ENCODE measurements around the gene C1QTNF7. TPM values are rescaled to one million over a fixed set of nuclear protein-coding genes. Genes with fewer than 3 reads are reported as not detected.

C1QTNF7 gene
- polyA plus RNA-seq, 1 donor: 3.1 TPM

GRCh38 chr4:15413010-15413622 is 14.7 kb upstream of the C1QTNF7 start:
- no peak for DNase-seq
- no peaks in the 10 kb centered on the region for H3K27me3 ChIP-seq (ENCODE audit: control insufficient read depth, insufficient read depth, low read length)
- WGBS (ENCODE audit: insufficient coverage, low lambda C conversion rate): 89% methylated on average over 3 of the region's 6 CpGs
- H3K9me3 ChIP-seq (ENCODE audit: control insufficient read depth, low read depth, low read length): no peaks in the 10 kb centered on the region
- no peak overlapping the region for H3K4me3 ChIP-seq (ENCODE audit: low read length)
- H3K27ac ChIP-seq (ENCODE audit: low read length): no peak overlapping the region
- H3K4me1 ChIP-seq (ENCODE audit: control insufficient read depth, insufficient read depth, low read length): no peaks in the 10 kb centered on the region
- H3K36me3 ChIP-seq (ENCODE audit: control insufficient read depth, insufficient read depth, low read length): no peaks in the 10 kb centered on the region

DNA sequence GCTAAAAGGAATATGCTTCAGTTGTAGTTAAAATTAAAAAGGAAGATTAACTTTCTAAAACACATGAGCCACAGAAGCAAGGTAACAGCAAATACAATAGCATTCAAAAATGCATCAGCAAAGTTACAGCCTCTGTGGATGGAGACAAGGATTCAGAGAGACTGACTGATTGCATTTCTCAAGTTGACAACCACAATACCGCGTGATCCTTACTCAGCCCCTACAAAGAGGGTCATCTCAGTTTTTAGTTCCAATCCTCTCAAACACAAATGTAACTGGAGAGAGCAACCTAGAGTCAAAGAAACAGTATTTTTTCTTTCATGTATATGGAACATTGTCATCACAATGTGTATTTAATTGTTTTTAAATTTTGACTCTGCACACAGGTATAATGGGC is 14.2 kb upstream of the C1QTNF7 start:
- H3K4me3 ChIP-seq (ENCODE audit: low read length): no peak overlapping the region
- no peak for DNase-seq
- no CpG with 5 or more reads among the region's 2 CpGs for WGBS (ENCODE audit: insufficient coverage, low lambda C conversion rate)
- no peak overlapping the region for H3K27ac ChIP-seq (ENCODE audit: low read length)
- H3K36me3 ChIP-seq (ENCODE audit: control insufficient read depth, insufficient read depth, low read length): no peaks in the 10 kb centered on the region
- no peaks in the 10 kb centered on the region for H3K27me3 ChIP-seq (ENCODE audit: control insufficient read depth, insufficient read depth, low read length)
- H3K9me3 ChIP-seq (ENCODE audit: control insufficient read depth, low read depth, low read length): no peaks in the 10 kb centered on the region
- H3K4me1 ChIP-seq (ENCODE audit: control insufficient read depth, insufficient read depth, low read length): no peaks in the 10 kb centered on the region

DNA sequence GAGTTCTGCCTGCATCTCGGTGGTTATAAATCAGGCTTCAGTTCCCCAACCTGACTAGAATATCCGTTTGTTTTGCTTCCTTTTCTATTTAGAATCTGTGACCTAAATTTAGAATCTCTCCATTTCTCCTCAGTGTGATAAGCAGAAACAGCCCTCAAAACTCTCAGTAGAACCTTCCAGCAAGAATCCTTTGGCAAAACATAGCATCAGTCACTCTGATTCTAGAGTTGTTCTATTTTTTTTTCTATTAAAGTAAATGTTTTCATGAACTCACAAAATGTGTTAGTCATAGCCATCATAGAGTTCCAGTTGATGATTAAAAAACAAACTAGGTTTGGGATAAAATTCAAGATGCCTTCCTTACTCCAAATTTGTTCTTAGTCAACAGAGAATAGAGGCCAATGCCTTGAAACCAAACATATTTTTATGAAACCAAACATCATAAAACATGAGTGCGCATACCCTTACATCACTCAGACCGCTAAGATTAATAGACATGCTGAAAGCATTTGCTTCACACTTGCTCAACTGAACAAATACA is 13.2 kb upstream of the C1QTNF7 start:
- no peaks in the 10 kb centered on the region for H3K27me3 ChIP-seq (ENCODE audit: control insufficient read depth, insufficient read depth, low read length)
- H3K27ac ChIP-seq (ENCODE audit: low read length): no peak overlapping the region
- H3K36me3 ChIP-seq (ENCODE audit: control insufficient read depth, insufficient read depth, low read length): no peaks in the 10 kb centered on the region
- WGBS (ENCODE audit: insufficient coverage, low lambda C conversion rate): 80% methylated on average over 2 of the region's 4 CpGs
- H3K4me1 ChIP-seq (ENCODE audit: control insufficient read depth, insufficient read depth, low read length): no peaks in the 10 kb centered on the region
- no peak for DNase-seq
- H3K9me3 ChIP-seq (ENCODE audit: control insufficient read depth, low read depth, low read length): no peaks in the 10 kb centered on the region
- no peak overlapping the region for H3K4me3 ChIP-seq (ENCODE audit: low read length)

GRCh38 chr4:15416357-15417232 is 11.2 kb upstream of the C1QTNF7 start:
- WGBS (ENCODE audit: insufficient coverage, low lambda C conversion rate): no CpG with 5 or more reads among the region's 6 CpGs
- Histone ChIP-seq H3K27me3 (ENCODE audit: control insufficient read depth, insufficient read depth, low read length) (no peaks in the 10 kb centered on the region), H3K9me3 (ENCODE audit: control insufficient read depth, low read depth, low read length) (no peaks in the 10 kb centered on the region), H3K4me1 (ENCODE audit: control insufficient read depth, insufficient read depth, low read length) (no peaks in the 10 kb centered on the region), H3K27ac (ENCODE audit: low read length) (no peak overlapping the region), H3K36me3 (ENCODE audit: control insufficient read depth, insufficient read depth, low read length) (no peaks in the 10 kb centered on the region), H3K4me3 (ENCODE audit: low read length) (no peak overlapping the region)
- DNase-seq: no peak

DNA sequence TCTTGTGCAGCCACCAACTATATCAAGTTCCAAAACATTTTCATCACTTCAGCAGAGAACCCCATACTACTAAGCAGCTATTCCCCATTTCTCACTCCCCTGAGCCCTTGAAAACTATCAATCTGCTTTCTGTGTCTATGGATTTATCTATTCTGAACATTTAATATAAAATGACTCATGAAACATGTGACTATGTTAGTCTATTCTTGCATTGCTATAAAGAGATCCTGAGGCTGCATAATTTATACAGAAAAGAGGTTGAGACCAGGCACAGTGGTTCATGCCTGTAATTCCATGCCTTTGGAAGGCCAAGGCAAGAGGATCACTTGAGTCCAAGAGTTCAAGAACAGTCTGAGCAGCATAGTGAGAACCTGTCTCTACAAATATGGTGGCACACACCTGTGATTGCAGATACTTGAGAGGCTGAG is 10.6 kb upstream of the C1QTNF7 start:
- Histone ChIP-seq H3K27ac (ENCODE audit: low read length) (no peak overlapping the region), H3K4me1 (ENCODE audit: control insufficient read depth, insufficient read depth, low read length) (no peaks in the 10 kb centered on the region), H3K9me3 (ENCODE audit: control insufficient read depth, low read depth, low read length) (no peaks in the 10 kb centered on the region), H3K27me3 (ENCODE audit: control insufficient read depth, insufficient read depth, low read length) (no peaks in the 10 kb centered on the region), H3K36me3 (ENCODE audit: control insufficient read depth, insufficient read depth, low read length) (no peaks in the 10 kb centered on the region), H3K4me3 (ENCODE audit: low read length) (no peak overlapping the region)
- no peak for DNase-seq

- Histone ChIP-seq H3K9me3 (ENCODE audit: control insufficient read depth, low read depth, low read length) (no peaks in the 10 kb centered on the region), H3K27me3 (ENCODE audit: control insufficient read depth, insufficient read depth, low read length) (no peaks in the 10 kb centered on the region), H3K27ac (ENCODE audit: low read length) (no peak overlapping the region), H3K36me3 (ENCODE audit: control insufficient read depth, insufficient read depth, low read length) (no peaks in the 10 kb centered on the region), H3K4me1 (ENCODE audit: control insufficient read depth, insufficient read depth, low read length) (no peaks in the 10 kb centered on the region), H3K4me3 (ENCODE audit: low read length) (no peak overlapping the region)
- no CpG with 5 or more reads among the region's 2 CpGs for WGBS (ENCODE audit: insufficient coverage, low lambda C conversion rate)
- no peak for DNase-seq
Measured at GRCh38 chr4:15418956-15419355, 8.9 kb upstream of the C1QTNF7 start.

DNA sequence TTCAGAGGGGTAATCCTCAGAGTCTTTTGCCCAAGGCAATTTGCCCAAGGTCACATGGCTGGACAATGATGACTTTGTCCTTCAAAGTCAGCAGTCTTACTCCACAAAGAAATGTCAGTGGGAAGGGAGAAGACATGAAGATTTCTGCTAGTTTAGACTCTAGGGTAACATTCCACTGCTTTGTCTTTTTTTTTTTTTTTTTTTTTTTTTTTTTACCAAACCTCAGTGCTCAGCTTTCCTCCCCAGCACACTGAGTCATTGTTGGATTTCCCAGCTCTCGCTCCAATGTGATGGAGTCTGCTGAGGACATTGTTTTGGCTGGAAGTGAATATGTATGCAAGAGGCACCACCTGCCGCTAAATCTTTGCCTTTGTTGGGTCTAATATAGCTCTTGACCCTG is 7.2 kb upstream of the C1QTNF7 start:
- DNase-seq: no peak
- WGBS (ENCODE audit: insufficient coverage, low lambda C conversion rate): no CpG with 5 or more reads among the region's 2 CpGs
- Histone ChIP-seq H3K9me3 (ENCODE audit: control insufficient read depth, low read depth, low read length) (no peaks in the 10 kb centered on the region), H3K4me1 (ENCODE audit: control insufficient read depth, insufficient read depth, low read length) (no peaks in the 10 kb centered on the region), H3K4me3 (ENCODE audit: low read length) (no peak overlapping the region), H3K27me3 (ENCODE audit: control insufficient read depth, insufficient read depth, low read length) (no peaks in the 10 kb centered on the region), H3K36me3 (ENCODE audit: control insufficient read depth, insufficient read depth, low read length) (no peaks in the 10 kb centered on the region), H3K27ac (ENCODE audit: low read length) (no peak overlapping the region)

GRCh38 chr4:15423285-15423711 is 4.5 kb upstream of the C1QTNF7 start:
- Histone ChIP-seq H3K4me3 (ENCODE audit: low read length) (no peak overlapping the region), H3K36me3 (ENCODE audit: control insufficient read depth, insufficient read depth, low read length) (no peaks in the 10 kb centered on the region), H3K27me3 (ENCODE audit: control insufficient read depth, insufficient read depth, low read length) (no peaks in the 10 kb centered on the region), H3K4me1 (ENCODE audit: control insufficient read depth, insufficient read depth, low read length) (no peaks in the 10 kb centered on the region), H3K9me3 (ENCODE audit: control insufficient read depth, low read depth, low read length) (no peaks in the 10 kb centered on the region), H3K27ac (ENCODE audit: low read length) (no peak overlapping the region)
- DNase-seq: no peak
- no CpG with 5 or more reads among the region's 5 CpGs for WGBS (ENCODE audit: insufficient coverage, low lambda C conversion rate)

DNA sequence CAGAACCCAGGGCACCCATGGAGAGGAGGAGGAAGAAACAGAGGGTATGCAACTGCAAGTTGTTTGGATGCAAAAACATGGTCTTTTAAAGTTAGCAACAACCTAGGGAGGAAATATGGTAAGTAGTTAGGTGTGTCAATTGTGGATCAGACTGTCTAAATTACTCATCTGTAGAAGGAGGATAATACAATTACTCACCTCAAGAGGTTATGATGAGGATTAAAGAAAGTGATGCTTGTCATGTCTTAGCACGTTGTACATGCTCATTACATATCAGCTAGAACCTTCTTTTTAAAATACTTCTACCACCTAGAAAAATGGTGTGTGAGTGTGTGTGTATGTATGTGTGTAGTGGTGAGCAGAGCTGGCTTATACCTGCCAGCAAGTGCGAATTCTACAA is 2.3 kb upstream of the C1QTNF7 start:
- H3K4me3 ChIP-seq (ENCODE audit: low read length): no peak overlapping the region
- no peaks in the 10 kb centered on the region for H3K36me3 ChIP-seq (ENCODE audit: control insufficient read depth, insufficient read depth, low read length)
- H3K27ac ChIP-seq (ENCODE audit: low read length): no peak overlapping the region
- no peaks in the 10 kb centered on the region for H3K27me3 ChIP-seq (ENCODE audit: control insufficient read depth, insufficient read depth, low read length)
- DNase-seq: no peak
- no peaks in the 10 kb centered on the region for H3K9me3 ChIP-seq (ENCODE audit: control insufficient read depth, low read depth, low read length)
- H3K4me1 ChIP-seq (ENCODE audit: control insufficient read depth, insufficient read depth, low read length): no peaks in the 10 kb centered on the region
- WGBS (ENCODE audit: insufficient coverage, low lambda C conversion rate): no CpG with 5 or more reads among the region's 2 CpGs

DNA sequence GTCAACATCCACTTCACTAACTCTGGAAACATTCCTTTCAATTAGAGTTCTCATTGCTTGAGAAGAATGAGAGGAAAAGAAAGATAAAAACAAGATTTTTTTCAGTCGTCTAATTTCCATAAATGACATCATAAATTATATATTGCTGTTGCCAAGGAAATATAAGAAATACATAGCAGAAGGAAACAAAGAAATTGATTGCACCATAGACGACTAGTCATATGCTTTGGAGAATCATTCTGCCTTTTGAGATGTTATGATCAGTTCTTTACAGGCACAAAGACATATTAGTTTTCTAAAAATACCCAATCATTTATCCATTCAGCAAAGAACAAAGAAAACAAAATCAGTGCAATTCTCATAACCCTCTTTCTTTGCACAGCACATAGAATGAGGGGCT is 672 bp upstream of the C1QTNF7 start:
- H3K4me3 ChIP-seq (ENCODE audit: low read length): no peak overlapping the region
- 85% methylated on average over 2 of the region's 2 CpGs for WGBS (ENCODE audit: insufficient coverage, low lambda C conversion rate)
- H3K9me3 ChIP-seq (ENCODE audit: control insufficient read depth, low read depth, low read length): no peaks in the 10 kb centered on the region
- H3K36me3 ChIP-seq (ENCODE audit: control insufficient read depth, insufficient read depth, low read length): no peaks in the 10 kb centered on the region
- no peaks in the 10 kb centered on the region for H3K27me3 ChIP-seq (ENCODE audit: control insufficient read depth, insufficient read depth, low read length)
- peak overlapping the region; percentile 13 for H3K27ac ChIP-seq (ENCODE audit: low read length)
- no peaks in the 10 kb centered on the region for H3K4me1 ChIP-seq (ENCODE audit: control insufficient read depth, insufficient read depth, low read length)
- no peak for DNase-seq
